SH-SY5Y (cell line): Measurements from ENCODE around the gene GGN.

Experiments
- GATA2 ChIP-seq: IDR thresholded peaks from 2 replicates; pipeline ENCODE4 v1.6.1; 2011; ENCODE audit warnings: mild to moderate bottlenecking, low read depth, low read length
- GATA3 ChIP-seq: IDR thresholded peaks from 2 replicates; pipeline ENCODE4 v1.6.1; 2011; ENCODE audit warnings: low read depth, mild to moderate bottlenecking, low read length, moderate library complexity

DNA sequence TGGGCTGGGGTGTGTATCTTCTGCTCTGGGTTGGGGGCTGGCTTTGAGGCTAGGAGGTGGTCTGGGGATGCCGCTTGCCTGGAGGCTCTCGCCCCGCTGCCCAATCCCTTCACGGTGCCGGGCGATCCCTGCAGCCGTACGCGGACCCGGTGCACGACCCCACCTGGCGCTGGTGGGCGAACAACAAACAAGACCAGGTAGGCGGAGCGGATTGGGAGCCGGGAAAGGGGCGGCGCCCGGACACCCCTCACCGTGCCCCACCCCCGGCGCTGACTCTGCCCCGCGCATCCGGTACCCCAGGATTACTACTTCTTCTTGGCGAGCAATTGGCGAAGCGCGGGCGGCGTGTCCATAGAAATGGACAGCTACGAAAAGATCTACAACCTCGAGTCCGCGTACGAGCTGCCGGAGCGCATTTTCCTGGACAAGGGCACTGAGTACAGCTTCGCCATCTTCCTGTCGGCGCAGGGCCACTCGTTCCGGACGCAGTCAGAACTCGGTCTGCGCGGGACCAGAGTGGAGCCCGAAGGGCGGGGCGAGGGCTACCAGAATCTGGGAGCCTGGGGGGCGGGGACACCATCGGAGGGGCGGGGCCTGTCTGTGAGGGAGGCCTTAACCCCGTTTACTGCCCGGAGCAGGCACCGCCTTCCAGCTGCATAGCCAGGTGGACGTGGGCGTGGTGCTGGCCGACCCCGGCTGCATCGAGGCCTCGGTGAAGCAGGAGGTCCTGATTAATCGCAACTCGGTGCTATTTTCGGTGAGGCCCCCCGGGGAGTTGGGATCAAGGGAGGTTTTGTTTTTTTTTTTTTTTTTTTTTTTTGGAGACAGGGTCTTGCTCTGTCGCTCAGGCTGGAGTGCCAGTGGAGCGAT, 25.5 kb downstream of the GGN start:
- TF ChIP-seq GATA3, result no peak
- TF ChIP-seq GATA2, result no peak
